GM12878 (cell line): Measurements from ENCODE around the gene ITPR2.

Source experiments
- BCL11A ChIP-seq: IDR thresholded peaks from 2 replicates; pipeline ENCODE4 v1.6.1; 2011; ENCODE audit warnings: low read depth, low read length
- HDGF ChIP-seq: fragments of 450-650 bp; IDR thresholded peaks from 2 replicates; pipeline ENCODE4 v1.6.1; 2016; ENCODE audit warnings: antibody characterized with exemption
- NFIC ChIP-seq: IDR thresholded peaks from 2 replicates; pipeline ENCODE4 v1.6.1; 2012; ENCODE audit warnings: low read depth, mild to moderate bottlenecking, inconsistent platforms, low read length, moderate library complexity
- RAD21 ChIP-seq: IDR thresholded peaks from 2 replicates; pipeline ENCODE4 v1.6.1; 2011; ENCODE audit warnings: mild to moderate bottlenecking, low read depth, low read length, moderate library complexity; ENCODE audit not compliant: insufficient read depth
- REST ChIP-seq: IDR thresholded peaks from 2 replicates; pipeline ENCODE4 v1.6.1; 2012; ENCODE audit warnings: mild to moderate bottlenecking, low read depth, low read length
- TF ChIP-seq, protein P1 (sequence below): fragments of 450-650 bp; conservative IDR thresholded peaks from 2 replicates; pipeline ENCODE4 v1.6.1; 2017; ENCODE audit warnings: mild to moderate bottlenecking, moderate library complexity

DNA sequence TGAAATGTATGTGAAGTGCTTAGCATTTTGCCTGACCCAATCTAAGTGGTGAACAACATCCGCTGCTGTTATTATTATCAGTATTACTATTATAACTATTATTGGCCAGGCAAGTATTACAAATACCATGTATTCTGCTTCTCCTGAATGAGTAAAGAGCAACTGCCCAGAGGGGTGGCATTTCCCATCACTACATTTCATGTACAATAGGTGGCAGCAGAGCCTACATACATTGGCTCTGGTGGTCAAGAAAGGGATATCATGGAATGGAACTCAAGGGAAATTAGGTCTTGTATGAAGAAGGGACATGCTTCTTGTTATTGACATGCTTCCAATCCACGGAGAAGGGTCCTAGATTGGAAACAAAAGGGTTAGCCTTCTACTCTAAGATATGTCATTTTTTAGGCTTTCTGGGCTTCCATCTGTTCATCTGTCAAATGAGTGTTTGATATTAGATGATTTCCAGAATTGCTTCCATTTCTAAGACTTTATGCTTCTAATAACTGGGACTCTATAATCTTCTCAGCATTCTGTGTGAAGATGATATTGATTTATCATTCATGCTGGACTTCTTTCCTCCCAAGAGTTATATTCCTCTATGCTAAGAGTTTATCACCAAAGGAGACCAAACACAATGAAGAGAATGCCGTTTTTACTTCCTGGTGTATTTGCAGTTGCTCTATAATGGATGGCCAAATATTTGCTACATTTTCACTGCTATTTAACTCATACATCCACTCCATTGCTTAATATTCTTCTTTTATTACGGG is 398.5 kb downstream of the ITPR2 start:
- no peak for TF ChIP-seq BCL11A
- no peak for TF ChIP-seq HDGF
- TF ChIP-seq, protein P1, sequence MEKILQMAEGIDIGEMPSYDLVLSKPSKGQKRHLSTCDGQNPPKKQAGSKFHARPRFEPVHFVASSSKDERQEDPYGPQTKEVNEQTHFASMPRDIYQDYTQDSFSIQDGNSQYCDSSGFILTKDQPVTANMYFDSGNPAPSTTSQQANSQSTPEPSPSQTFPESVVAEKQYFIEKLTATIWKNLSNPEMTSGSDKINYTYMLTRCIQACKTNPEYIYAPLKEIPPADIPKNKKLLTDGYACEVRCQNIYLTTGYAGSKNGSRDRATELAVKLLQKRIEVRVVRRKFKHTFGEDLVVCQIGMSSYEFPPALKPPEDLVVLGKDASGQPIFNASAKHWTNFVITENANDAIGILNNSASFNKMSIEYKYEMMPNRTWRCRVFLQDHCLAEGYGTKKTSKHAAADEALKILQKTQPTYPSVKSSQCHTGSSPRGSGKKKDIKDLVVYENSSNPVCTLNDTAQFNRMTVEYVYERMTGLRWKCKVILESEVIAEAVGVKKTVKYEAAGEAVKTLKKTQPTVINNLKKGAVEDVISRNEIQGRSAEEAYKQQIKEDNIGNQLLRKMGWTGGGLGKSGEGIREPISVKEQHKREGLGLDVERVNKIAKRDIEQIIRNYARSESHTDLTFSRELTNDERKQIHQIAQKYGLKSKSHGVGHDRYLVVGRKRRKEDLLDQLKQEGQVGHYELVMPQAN: no peak
- no peak for TF ChIP-seq NFIC
- peak; percentile 77 for TF ChIP-seq RAD21
- no peak for TF ChIP-seq REST
